Measurements from ENCODE around the gene FLT3. TPM values are rescaled to one million over a fixed set of nuclear protein-coding genes. Genes with fewer than 3 reads are reported as not detected.
A peak's percentile ranks its signal among the peaks of the same experiment; 100 is the strongest.
"Not testable (repeated sequence)": the region's sequence is repeated elsewhere in the genome, so short reads cannot be mapped to it uniquely, and the experiment has no call there.

FLT3 gene
- total RNA-seq (under 1 TPM; 0.39 to 0.55 TPM), total RNA-seq (0.05 to 24.3 (median 1.3) reads per million in 172 experiments)
- 2.6 TPM for polyA plus RNA-seq (2013, experiment 1 of 2)
- 1.2 TPM for polyA plus RNA-seq (2013, experiment 2 of 2)

GRCh38 chr13:28100150-28101121 is at the start of gene FLT3:
FLT3 (minus strand) TSS chr13:28100576; CDS start chr13:28100510, 66 bp downstream.
- Histone ChIP-seq H3K9me3 (ENCODE audit: control insufficient read depth in 1 of 2, insufficient read depth in 1 of 2, low read length in 2 of 2) (peaks cover 3 to 6% of the 10 kb centered on the region in 2 experiments), H3K4me3 (ENCODE audit: low read length) (peak within 1 kb of the TSS; percentile 26), H3K4me1 (ENCODE audit: insufficient read depth, low read length) (peaks cover 13% of the 10 kb centered on the region), H3K27ac (ENCODE audit: low read depth in 1 of 2, low read length in 2 of 2) (no peak within 1 kb of the TSS), H3K27me3 (ENCODE audit: control insufficient read depth in 1 of 2, insufficient read depth in 2 of 2, low read length in 2 of 2) (peaks cover 29 to 47% of the 10 kb centered on the region in 2 experiments), H3K36me3 (ENCODE audit: insufficient read depth, low read length) (no peaks in the 10 kb centered on the region)
- no peak for TF ChIP-seq CTCF (IDR thresholded peaks at IDR 0.05)
- peaks cover 68% of the 10 kb centered on the region for H3K27me3 Mint-ChIP-seq
- no peak within 1 kb of the TSS for H3K27ac Mint-ChIP-seq
- H3K36me3 Mint-ChIP-seq (ENCODE audit: low read depth), result no peaks in the 10 kb centered on the region
- intact Hi-C loops (cut with DNase I, micrococcal nuclease), result no loop called here
- H3K4me3 Mint-ChIP-seq, result peak within 1 kb of the TSS; percentile 77
- peak in 5 of 14 experiments; percentile 13 to 70 (median 38) for DNase-seq
- ATAC-seq (ENCODE audit: poor library complexity), result peak; percentile 52
- CTCF ChIA-PET, result no interaction called here
- H3K4me1 Mint-ChIP-seq (ENCODE audit: low read depth), result peaks cover 7% of the 10 kb centered on the region
- POLR2A ChIA-PET, result no interaction called here
- no peaks in the 10 kb centered on the region for H3K9me3 Mint-ChIP-seq

- H3K4me1 Mint-ChIP-seq (ENCODE audit: low read depth), result peaks cover 86% of the 10 kb centered on the region
- H3K36me3 Mint-ChIP-seq (ENCODE audit: low read depth), result peaks cover 30% of the 10 kb centered on the region
- no peaks in the 10 kb centered on the region for H3K9me3 Mint-ChIP-seq
- H3K27ac Mint-ChIP-seq, result no peak overlapping the region
- H3K4me1 ChIP-seq (ENCODE audit: insufficient read depth, low read length), result peaks cover 32% of the 10 kb centered on the region
- ATAC-seq (ENCODE audit: poor library complexity) (no peak), DNase-seq (no peak)
- no peak for TF ChIP-seq CTCF (IDR thresholded peaks at IDR 0.05)
- ChIA-PET CTCF (no interaction called here), POLR2A (interaction anchor here (1.0 to 1.3 kb wide), 3 partner anchors 8 to 10 kb away, joined by 3 to 6 read pairs (median 3); no protein-coding TSS in a partner anchor)
- H3K9me3 ChIP-seq (ENCODE audit: control insufficient read depth in 1 of 2, insufficient read depth in 1 of 2, low read length in 2 of 2), result no peaks in the 10 kb centered on the region
- H3K4me3 ChIP-seq (ENCODE audit: low read length), result no peak overlapping the region
- intact Hi-C loops (cut with DNase I, micrococcal nuclease), result loop anchor here in 1 of 2 experiments (10.0 kb wide), 1 partner anchor 137 kb away; no protein-coding TSS in a partner anchor
- no peak overlapping the region for H3K4me3 Mint-ChIP-seq
- no peak overlapping the region for H3K27ac ChIP-seq (ENCODE audit: low read depth in 1 of 2, low read length in 2 of 2)
- peaks cover 8% of the 10 kb centered on the region for H3K36me3 ChIP-seq (ENCODE audit: insufficient read depth, low read length)
- H3K27me3 ChIP-seq (ENCODE audit: control insufficient read depth in 1 of 2, insufficient read depth in 2 of 2, low read length in 2 of 2), result no peaks in the 10 kb centered on the region
- H3K27me3 Mint-ChIP-seq, result no peaks in the 10 kb centered on the region
These were observed 47.1 kb upstream of the FLT3 start for GRCh38 chr13:28147495-28147894.

GRCh38 chr13:28145049-28145448 is 44.7 kb upstream of the FLT3 start:
- CTCF ChIA-PET, result no interaction called here

GRCh38 chr13:28141542-28141941 is 41.2 kb upstream of the FLT3 start:
- DNase-seq, result not testable (repeated sequence)
- H3K4me1 Mint-ChIP-seq (ENCODE audit: low read depth), result peaks cover 75% of the 10 kb centered on the region

More at GRCh38 chr13:28145049-28145448, 44.7 kb upstream of the FLT3 start:
- DNase-seq (no peak), ATAC-seq (ENCODE audit: poor library complexity) (no peak)
- H3K9me3 ChIP-seq (ENCODE audit: control insufficient read depth in 1 of 2, insufficient read depth in 1 of 2, low read length in 2 of 2), result no peaks in the 10 kb centered on the region
- Mint-ChIP-seq H3K4me3 (peak overlapping the region; percentile 42), H3K9me3 (no peaks in the 10 kb centered on the region), H3K4me1 (ENCODE audit: low read depth) (peaks cover 91% of the 10 kb centered on the region), H3K27ac (no peak overlapping the region), H3K36me3 (ENCODE audit: low read depth) (peaks cover 27% of the 10 kb centered on the region), H3K27me3 (no peaks in the 10 kb centered on the region)
- intact Hi-C loops (cut with DNase I, micrococcal nuclease), result loop anchor here in 1 of 2 experiments (10.0 kb wide), 1 partner anchor 140 kb away; no protein-coding TSS in a partner anchor
- peaks cover 51% of the 10 kb centered on the region for H3K4me1 ChIP-seq (ENCODE audit: insufficient read depth, low read length)
- H3K27ac ChIP-seq (ENCODE audit: low read depth in 1 of 2, low read length in 2 of 2), result no peak overlapping the region
- H3K27me3 ChIP-seq (ENCODE audit: control insufficient read depth in 1 of 2, insufficient read depth in 2 of 2, low read length in 2 of 2), result no peaks in the 10 kb centered on the region
- H3K4me3 ChIP-seq (ENCODE audit: low read length), result no peak overlapping the region
- peaks cover 8% of the 10 kb centered on the region for H3K36me3 ChIP-seq (ENCODE audit: insufficient read depth, low read length)
- POLR2A ChIA-PET, result no interaction called here
- TF ChIP-seq CTCF (IDR thresholded peaks at IDR 0.05), result no peak

More at GRCh38 chr13:28141542-28141941, 41.2 kb upstream of the FLT3 start:
- ChIA-PET CTCF (interaction anchor here (0.7 kb wide), 2 partner anchors 12 to 1955 kb away, joined by 3 to 4 read pairs; no protein-coding TSS in a partner anchor), POLR2A (interaction anchor here (0.7 kb wide), 1 partner anchor 457 kb away, joined by 3 read pairs; no protein-coding TSS in a partner anchor)
- not testable (repeated sequence) for H3K27me3 ChIP-seq (ENCODE audit: control insufficient read depth in 1 of 2, insufficient read depth in 2 of 2, low read length in 2 of 2); H3K4me3 ChIP-seq (ENCODE audit: low read length); H3K9me3 ChIP-seq (ENCODE audit: control insufficient read depth in 1 of 2, insufficient read depth in 1 of 2, low read length in 2 of 2); H3K36me3 ChIP-seq (ENCODE audit: insufficient read depth, low read length); ATAC-seq (ENCODE audit: poor library complexity); H3K27me3 Mint-ChIP-seq; H3K9me3 Mint-ChIP-seq; H3K27ac ChIP-seq (ENCODE audit: low read depth in 1 of 2, low read length in 2 of 2)
- peaks cover 31% of the 10 kb centered on the region for H3K36me3 Mint-ChIP-seq (ENCODE audit: low read depth)
- peak overlapping the region; percentile 60 for H3K27ac Mint-ChIP-seq
- H3K4me3 Mint-ChIP-seq, result peak overlapping the region; percentile 79
- H3K4me1 ChIP-seq (ENCODE audit: insufficient read depth, low read length), result peaks cover 54% of the 10 kb centered on the region
- intact Hi-C loops (cut with DNase I, micrococcal nuclease), result loop anchor here in 1 of 2 experiments (5.0 to 10.0 kb wide), 4 partner anchors 36 to 689 kb away; partner anchors contain the start of gene MTIF3

Data from CD4-positive, alpha-beta T cell (primary cell).